Thoracic aorta (tissue), 2 donors: ENCODE data around the gene VWA8. TPM values are rescaled to one million over a fixed set of nuclear protein-coding genes. Genes with fewer than 3 reads are reported as not detected.

Source experiments
- ATAC-seq: fragments of 150-250 bp; one replicate; pipeline ENCODE4 v1.8.0; 2017; ENCODE audit warnings: low read depth; ENCODE audit not compliant: insufficient number of reproducible peaks, low FRiP score
- DNase-seq: peaks from one replicate; pipeline ENCODE4 v3.0.0-alpha.2; 2020; ENCODE audit warnings: low spot score
- H3K27ac ChIP-seq, 2 donors: fragments of 200-600 bp; sonication (generic); 1 replicate in 1 of 2; 2 replicates in 1 of 2; pipeline ENCODE4 v1.5.1; 2016; ENCODE audit warnings: mild to moderate bottlenecking in 2 of 2, moderate library complexity in 2 of 2
- H3K27me3 ChIP-seq: fragments of 200-600 bp; sonication (generic); replicated peaks from 2 replicates; pipeline ENCODE4 v1.6.0; 2016; ENCODE audit warnings: mild to moderate bottlenecking; ENCODE audit not compliant: insufficient read depth
- H3K36me3 ChIP-seq: fragments of 200-600 bp; sonication (generic); one replicate; pipeline ENCODE4 v1.5.1; 2016
- H3K4me1 ChIP-seq, 2 donors: fragments of 200-600 bp; sonication (generic); 1 replicate in 1 of 2; 2 replicates in 1 of 2; pipeline versions ENCODE4 v1.5.1 to v1.6.0; 2016; ENCODE audit warnings: low read depth in 2 of 2, mild to moderate bottlenecking in 1 of 2; ENCODE audit not compliant: control insufficient read depth in 1 of 2
- H3K4me3 ChIP-seq: fragments of 200-600 bp; sonication (generic); 2 replicates; pipeline ENCODE4 v1.5.1; 2016; ENCODE audit warnings: mild to moderate bottlenecking
- H3K9me3 ChIP-seq: fragments of 200-600 bp; sonication (generic); 2 replicates; pipeline ENCODE4 v1.5.1; 2016
- CTCF ChIP-seq: fragments of 200-600 bp; sonication (generic); IDR thresholded peaks from one replicate; pipeline ENCODE4 v1.5.1; 2019; ENCODE audit warnings: antibody characterized with exemption
- total RNA-seq, 2 donors: library from RNA; depleted of rRNA; stranded (reverse); fragments of >200 nt; gene quantifications; one replicate each; pipeline versions ENCODE4 v1.1.0 to v1.2.3, GENCODE V29; 2016

Gene VWA8
- total RNA-seq, 2 donors from 2014 or later: 19.8 to 25.3 TPM

- peaks cover 0 to 5% of the 10 kb centered on the region in 2 donors for H3K4me1 ChIP-seq
- TF ChIP-seq CTCF: no peak
Measured at GRCh38 chr13:41970022-41970421, 9.1 kb upstream of the VWA8 start.

GRCh38 chr13:41969072-41969471, 8.2 kb upstream of the VWA8 start:
- Histone ChIP-seq H3K9me3 (no peaks in the 10 kb centered on the region), H3K4me3 (no peak overlapping the region), H3K4me1 (peaks cover 0 to 5% of the 10 kb centered on the region in 2 donors), H3K27me3 (no peaks in the 10 kb centered on the region), H3K36me3 (no peaks in the 10 kb centered on the region), H3K27ac (no peak overlapping the region)
- no peak for DNase-seq
- no peak for TF ChIP-seq CTCF
- no peak for ATAC-seq

More at GRCh38 chr13:41970022-41970421, 9.1 kb upstream of the VWA8 start:
- H3K27ac ChIP-seq: no peak overlapping the region
- H3K9me3 ChIP-seq: no peaks in the 10 kb centered on the region
- DNase-seq (no peak), ATAC-seq (no peak)
- H3K27me3 ChIP-seq: no peaks in the 10 kb centered on the region
- H3K4me3 ChIP-seq: no peak overlapping the region
- H3K36me3 ChIP-seq: no peaks in the 10 kb centered on the region

GRCh38 chr13:41966671-41967070, 5.8 kb upstream of the VWA8 start:
- Histone ChIP-seq H3K36me3 (no peaks in the 10 kb centered on the region), H3K4me1 (peaks cover 0 to 4% of the 10 kb centered on the region in 2 donors), H3K27me3 (no peaks in the 10 kb centered on the region), H3K4me3 (no peak overlapping the region), H3K9me3 (no peaks in the 10 kb centered on the region), H3K27ac (no peak overlapping the region)
- ATAC-seq: no peak
- no peak for DNase-seq
- no peak for TF ChIP-seq CTCF

GRCh38 chr13:41962994-41963393, 2.1 kb upstream of the VWA8 start:
- Histone ChIP-seq H3K27me3 (no peaks in the 10 kb centered on the region), H3K27ac (no peak overlapping the region), H3K4me1 (peaks cover 3 to 24% of the 10 kb centered on the region in 2 donors), H3K4me3 (no peak overlapping the region), H3K36me3 (no peaks in the 10 kb centered on the region), H3K9me3 (no peaks in the 10 kb centered on the region)
- ATAC-seq: no peak
- DNase-seq: no peak
- no peak for TF ChIP-seq CTCF

- Histone ChIP-seq H3K9me3 (no peaks in the 10 kb centered on the region), H3K4me3 (peak overlapping the region; percentile 97), H3K27me3 (no peaks in the 10 kb centered on the region), H3K4me1 (peaks cover 3 to 24% of the 10 kb centered on the region in 2 donors), H3K27ac (peak overlapping the region; percentile 77 to 91), H3K36me3 (no peaks in the 10 kb centered on the region)
- DNase-seq: no peak
- no peak for ATAC-seq
- TF ChIP-seq CTCF: no peak
Measured at GRCh38 chr13:41961466-41961760, 504 bp upstream of the VWA8 start.
